Measurements from ENCODE around the gene P2RY12.

GRCh38 chr3:151289445-151289844 is 95.1 kb downstream of the P2RY12 start:
- TF ChIP-seq CTCF (IDR thresholded peaks at IDR 0.05; ENCODE audit: borderline replicate concordance, extremely low read depth, low read length, poor library complexity, severe bottlenecking) (no peak), EZH2 (IDR thresholded peaks at IDR 0.05; ENCODE audit: borderline replicate concordance, low read depth, low read length, severe bottlenecking) (no peak)

Data from DND-41 (cell line).